Esophagus squamous epithelium (tissue), 5 donors: ENCODE data around the gene AMDHD1. TPM values are rescaled to one million over a fixed set of nuclear protein-coding genes. Genes with fewer than 3 reads are reported as not detected.

ENCODE experiments used
- DNase-seq: peaks from one replicate; lab custom pipeline; 2025; lab: John Stamatoyannopoulos, UW
- H3K27ac ChIP-seq, 4 donors: fragments of 200-600 bp; sonication (generic); one replicate each; pipeline ENCODE4 v1.5.1; 2016 to 2019; ENCODE audit warnings: mild to moderate bottlenecking in 1 of 4
- H3K27me3 ChIP-seq, 4 donors: fragments of 200-600 bp; sonication (generic); 1 replicate in 3 of 4; 2 replicates in 1 of 4; pipeline versions ENCODE4 v1.5.1 to v1.6.0; 2017 to 2021; ENCODE audit warnings: antibody characterized with exemption in 1 of 4
- H3K36me3 ChIP-seq, 3 donors: fragments of 200-600 bp; sonication (generic); one replicate each; pipeline ENCODE4 v1.5.1; 2016 to 2019
- H3K4me1 ChIP-seq, 3 donors: fragments of 200-600 bp; sonication (generic); one replicate each; pipeline ENCODE4 v1.5.1; 2017 to 2019
- H3K4me3 ChIP-seq, 4 donors: fragments of 200-600 bp; sonication (generic); 1 replicate in 3 of 4; 2 replicates in 1 of 4; pipeline ENCODE4 v1.5.1; 2016 to 2019; ENCODE audit warnings: mild to moderate bottlenecking in 2 of 4, moderate library complexity in 1 of 4
- H3K9me3 ChIP-seq, 3 donors: fragments of 200-600 bp; sonication (generic); one replicate each; pipeline ENCODE4 v1.5.1; 2016 to 2019
- CTCF ChIP-seq, 6 experiments: fragments of 450-650 bp in 4 of 6; fragments of 200-600 bp in 2 of 6; sonication (generic) in 2 of 6; IDR thresholded peaks; one replicate each; pipeline ENCODE4 v1.5.1; 2016 to 2019; ENCODE audit warnings: antibody characterized with exemption in 6 of 6, mild to moderate bottlenecking in 4 of 6, moderate library complexity in 4 of 6
- POLR2A ChIP-seq, 4 donors: fragments of 450-650 bp; IDR thresholded peaks; one replicate each; pipeline ENCODE4 v1.6.1; 2017; ENCODE audit warnings: antibody characterized with exemption in 4 of 4, mild to moderate bottlenecking in 4 of 4, moderate library complexity in 3 of 4
- WGBS, 2 donors: methylation state at CpG; one replicate each; pipeline ENCODE4 v1.1.5; 2018; 5-methylcytosine and 5-hydroxymethylcytosine counted together
- intact Hi-C: fragments of 100-400 bp; cut with DNase I; formaldehyde crosslinking; loops from one replicate; pipeline ENCODE4 v1.15.0; 2022
- total RNA-seq, 4 donors: library from RNA; depleted of rRNA; stranded (reverse); fragments of >200 nt; gene quantifications; one replicate each; pipeline ENCODE4 v1.1.0, GENCODE V29; 2016
- donor health status: DM: yes; HTN: yes; CAD: no.

The AMDHD1 gene
- total RNA-seq, 4 donors from 2014 or later: 0.19 to 0.26 TPM; not detected in 2

- WGBS, 2 donors: 79 to 80% methylated on average over 13 to 14 of the region's 14 CpGs
- H3K9me3 ChIP-seq: no peaks in the 10 kb centered on the region
- no peaks in the 10 kb centered on the region for H3K36me3 ChIP-seq
- H3K4me3 ChIP-seq: no peak overlapping the region
- H3K27ac ChIP-seq: no peak overlapping the region
- no peak for DNase-seq
- H3K27me3 ChIP-seq: no peaks in the 10 kb centered on the region
- no peaks in the 10 kb centered on the region for H3K4me1 ChIP-seq
- TF ChIP-seq CTCF (IDR thresholded peaks at IDR 0.05) (no peak), POLR2A (IDR thresholded peaks at IDR 0.05) (no peak)
- intact Hi-C loops: no loop called here
Measured at GRCh38 chr12:95986635-95987570, 43.8 kb downstream of the AMDHD1 start.

- H3K36me3 ChIP-seq: no peaks in the 10 kb centered on the region
- 74 to 80% methylated on average over 11 of the region's 11 CpGs for WGBS, 2 donors
- no peaks in the 10 kb centered on the region for H3K27me3 ChIP-seq
- no peak for DNase-seq
- H3K4me3 ChIP-seq: no peak overlapping the region
- no peaks in the 10 kb centered on the region for H3K9me3 ChIP-seq
- intact Hi-C loops: no loop called here
- TF ChIP-seq POLR2A (IDR thresholded peaks at IDR 0.05) (no peak), CTCF (IDR thresholded peaks at IDR 0.05) (no peak)
- no peaks in the 10 kb centered on the region for H3K4me1 ChIP-seq
- no peak overlapping the region for H3K27ac ChIP-seq
Measured at GRCh38 chr12:95988506-95989275, 45.6 kb downstream of the AMDHD1 start.

- WGBS, 2 donors: 59 to 67% methylated on average over 4 of the region's 4 CpGs
- Histone ChIP-seq H3K4me3 (no peak overlapping the region), H3K36me3 (no peaks in the 10 kb centered on the region), H3K27me3 (no peaks in the 10 kb centered on the region), H3K9me3 (no peaks in the 10 kb centered on the region), H3K27ac (no peak overlapping the region), H3K4me1 (no peaks in the 10 kb centered on the region)
- TF ChIP-seq POLR2A (IDR thresholded peaks at IDR 0.05) (no peak), CTCF (IDR thresholded peaks at IDR 0.05) (no peak)
- no peak for DNase-seq
- intact Hi-C loops: no loop called here
Measured at GRCh38 chr12:95989504-95990123, 46.5 kb downstream of the AMDHD1 start.

GRCh38 chr12:95990136-95990535 is 47.0 kb downstream of the AMDHD1 start:
- H3K4me1 ChIP-seq: no peaks in the 10 kb centered on the region
- intact Hi-C loops: no loop called here
- DNase-seq: no peak
- no peak overlapping the region for H3K4me3 ChIP-seq
- H3K27me3 ChIP-seq: no peaks in the 10 kb centered on the region
- H3K36me3 ChIP-seq: no peaks in the 10 kb centered on the region
- no peak overlapping the region for H3K27ac ChIP-seq
- no peaks in the 10 kb centered on the region for H3K9me3 ChIP-seq
- TF ChIP-seq CTCF (IDR thresholded peaks at IDR 0.05) (no peak), POLR2A (IDR thresholded peaks at IDR 0.05) (no peak)
- 73 to 81% methylated on average over 5 to 7 of the region's 7 CpGs for WGBS, 2 donors
